ENCODE results near the gene CCDC34. TPM values are rescaled to one million over a fixed set of nuclear protein-coding genes. Genes with fewer than 3 reads are reported as not detected.

The CCDC34 gene
- total and polyA plus RNA-seq, 2 of the 4 experiments (the other 2 are of a cell fraction) = 2.5 to 4.5 TPM

DNA sequence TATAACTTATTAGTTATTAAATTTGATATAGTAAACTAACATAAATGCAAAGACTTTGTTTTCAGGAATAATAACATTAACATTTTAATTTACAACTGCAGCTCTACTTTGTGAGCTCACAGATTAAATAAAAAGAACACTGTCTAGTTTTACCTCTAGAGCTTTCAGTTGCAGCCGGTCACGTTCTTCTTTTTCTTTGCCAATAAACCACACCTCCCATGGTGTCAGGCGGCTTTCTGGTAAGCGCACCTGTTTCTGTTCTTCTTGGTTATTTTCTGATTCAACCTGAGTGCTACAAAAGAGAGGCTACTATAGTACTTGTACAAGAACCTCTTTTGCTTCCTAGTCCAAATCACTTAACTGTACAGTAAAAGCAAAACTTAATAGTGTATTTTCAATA lies 5.8 kb downstream of the CCDC34 start:
- Histone ChIP-seq H4K91ac (ENCODE audit: insufficient read depth, low read depth, low read length) (no peak overlapping the region), H2AK5ac (ENCODE audit: low read depth, low read length) (no peak overlapping the region), H4K5ac (ENCODE audit: low read depth, low read length) (no peak overlapping the region), H3K4me1 (ENCODE audit: control insufficient read depth, insufficient read depth, low read length) (peaks cover 3% of the 10 kb centered on the region; the same call in 1 of the 2 replicates), H4K8ac (ENCODE audit: low read depth in 2 of 2, low read length in 2 of 2) (no peak overlapping the region), H3K18ac (ENCODE audit: low read depth, low read length) (no peak overlapping the region), H3K4ac (ENCODE audit: low read depth, low read length) (no peak overlapping the region), H4K20me1 (ENCODE audit: insufficient read depth, low read length) (no peaks in the 10 kb centered on the region), H2AFZ (replicated peaks; ENCODE audit: low read length, poor library complexity) (no peak overlapping the region), H2BK15ac (ENCODE audit: low read depth, low read length) (no peak overlapping the region), H2BK5ac (ENCODE audit: low read depth, low read length, poor library complexity, severe bottlenecking) (no peak overlapping the region), H3K4me3 (ENCODE audit: insufficient read depth, low read depth, low read length) (no peak overlapping the region), H3K14ac (replicated peaks; ENCODE audit: low read depth, low read length) (no peak overlapping the region), H2BK20ac (ENCODE audit: low read depth, low read length) (no peak overlapping the region), H3K23ac (ENCODE audit: low read depth, low read length) (no peak overlapping the region), H3K56ac (ENCODE audit: extremely low read depth, insufficient read depth, low read length) (no peak overlapping the region), H3K4me2 (ENCODE audit: low read depth, low read length) (no peak overlapping the region), H3K9me3 (ENCODE audit: control insufficient read depth, insufficient read depth, low read length) (no peaks in the 10 kb centered on the region), H3K27ac (ENCODE audit: insufficient read depth, low read length) (no peak overlapping the region), H3K9me1 (ENCODE audit: insufficient read depth, low read length) (peaks cover 6% of the 10 kb centered on the region; the same call in 1 of the 2 replicates), H3K36me3 (ENCODE audit: control insufficient read depth, insufficient read depth, low read length) (no peaks in the 10 kb centered on the region), H2AK9ac (replicated peaks; ENCODE audit: low read depth, low read length, poor library complexity) (no peak overlapping the region), H3K79me1 (ENCODE audit: low read depth in 1 of 2, low read length in 2 of 2) (peaks cover 0 to 5% of the 10 kb centered on the region in 2 experiments; a peak in 1 of 4 replicates), H2BK120ac (ENCODE audit: low read depth, low read length) (no peak overlapping the region), H3K9ac (ENCODE audit: low read depth, low read length) (no peak overlapping the region), H3K27me3 (ENCODE audit: control insufficient read depth, insufficient read depth, low read length) (no peaks in the 10 kb centered on the region)
- in situ Hi-C loops (cut with MboI; ENCODE audit: low sequenced_read_pairs) = no loop called here
- BruUV-seq (replicated peaks) = no TSS peak
- dilution Hi-C loops (cut with HindIII; ENCODE audit: low sequenced_read_pairs, unreplicated experiment) = no loop called here
- POLR2A ChIA-PET (ENCODE audit: unreplicated experiment) = no interaction called here
- 80% methylated on average over 2 of the region's 4 CpGs; no CpG with 5 or more reads in 1 of the 2 experiments for WGBS, 2 experiments (ENCODE audit: extremely low coverage in 2 of 2, insufficient read length in 1 of 2)
- CTCF ChIA-PET = no interaction called here
- TF ChIP-seq NFE2L2 (IDR thresholded peaks at IDR 0.05; ENCODE audit: low read depth, low read length) = no peak
- no peak for TF ChIP-seq RFX5 (IDR thresholded peaks at IDR 0.05; ENCODE audit: low read depth, low read length)
- no peak for TF ChIP-seq MAFK (IDR thresholded peaks at IDR 0.05; ENCODE audit: low read depth, low read length)
- TF ChIP-seq BHLHE40 (IDR thresholded peaks at IDR 0.05; ENCODE audit: low read depth, low read length) = no peak
- no peak for TF ChIP-seq MAZ (IDR thresholded peaks at IDR 0.05; ENCODE audit: borderline replicate concordance, low read depth, low read length)
- intact Hi-C loops (cut with micrococcal nuclease) = no loop called here
- no peak for ATAC-seq (ENCODE audit: low read depth)
- no peak for DNase-seq

All from IMR-90 (cell line).